ENCODE data around the gene CCDC47. TPM values are rescaled to one million over a fixed set of nuclear protein-coding genes. Genes with fewer than 3 reads are reported as not detected.

CCDC47 gene
- total and polyA plus RNA-seq, 2 of the 4 experiments (the other 2 are of a cell fraction), result 45.7 to 62.0 TPM

Other genes with a start within 250 kb of the CCDC47 start
- gene DCAF7, start 223.1 kb downstream of the CCDC47 start, total RNA-seq (2012; rRNA removed), result 31.4 and 40.9 TPM in 2 replicates
- gene DCAF7, start 223.1 kb downstream of the CCDC47 start, polyA plus RNA-seq (2012; rRNA removed), result 52.4 and 52.8 TPM in 2 replicates
- 6.5 and 9.4 TPM in 2 replicates for gene TACO1, start 172.7 kb downstream of the CCDC47 start, total RNA-seq (2012; rRNA removed)
- gene TACO1, start 172.7 kb downstream of the CCDC47 start, polyA plus RNA-seq (2012; rRNA removed), result 28.8 and 32.8 TPM in 2 replicates
- 24.2 and 25.6 TPM in 2 replicates for gene MAP3K3, start 151.2 kb downstream of the CCDC47 start, total RNA-seq (2012; rRNA removed)
- 19.1 TPM in 2 replicates for gene MAP3K3, start 151.2 kb downstream of the CCDC47 start, polyA plus RNA-seq (2012; rRNA removed)
- 4.5 and 4.7 TPM in 2 replicates for gene LIMD2, start 73.5 kb downstream of the CCDC47 start, total RNA-seq (2012; rRNA removed)
- gene LIMD2, start 73.5 kb downstream of the CCDC47 start, polyA plus RNA-seq (2012; rRNA removed), result 21.7 and 32.3 TPM in 2 replicates
- gene STRADA, start 31.8 kb downstream of the CCDC47 start, total RNA-seq (2012; rRNA removed), result 14.7 and 19.9 TPM in 2 replicates
- gene STRADA, start 31.8 kb downstream of the CCDC47 start, polyA plus RNA-seq (2012; rRNA removed), result 30.8 and 30.9 TPM in 2 replicates
- gene DDX42, start 573 bp upstream of the CCDC47 start, total RNA-seq (2012; rRNA removed), result 74.7 and 75.8 TPM in 2 replicates
- gene DDX42, start 573 bp upstream of the CCDC47 start, polyA plus RNA-seq (2012; rRNA removed), result 75.6 and 91.5 TPM in 2 replicates
- gene PSMC5, start 53.8 kb upstream of the CCDC47 start, total RNA-seq (2012; rRNA removed), result 104 and 105 TPM in 2 replicates
- 165 and 175 TPM in 2 replicates for gene PSMC5, start 53.8 kb upstream of the CCDC47 start, polyA plus RNA-seq (2012; rRNA removed)
- 68.1 and 69.4 TPM in 2 replicates for gene FTSJ3, start 54.1 kb upstream of the CCDC47 start, total RNA-seq (2012; rRNA removed)
- gene FTSJ3, start 54.1 kb upstream of the CCDC47 start, polyA plus RNA-seq (2012; rRNA removed), result 45.4 and 51.3 TPM in 2 replicates
- gene SMARCD2, start 69.1 kb upstream of the CCDC47 start, total RNA-seq (2012; rRNA removed), result 72.8 and 91.2 TPM in 2 replicates
- gene SMARCD2, start 69.1 kb upstream of the CCDC47 start, polyA plus RNA-seq (2012; rRNA removed), result 53.7 and 56.9 TPM in 2 replicates
- not detected in 2 replicates for gene CSH2, start 100.1 kb upstream of the CCDC47 start, total RNA-seq (2012; rRNA removed)
- not detected in 2 replicates for gene CSH2, start 100.1 kb upstream of the CCDC47 start, polyA plus RNA-seq (2012; rRNA removed)
- not detected in 2 replicates for gene GH2, start 108.3 kb upstream of the CCDC47 start, total RNA-seq (2012; rRNA removed)
- gene GH2, start 108.3 kb upstream of the CCDC47 start, polyA plus RNA-seq (2012; rRNA removed), result not detected in 2 replicates
- gene CSH1, start 123.0 kb upstream of the CCDC47 start, total RNA-seq (2012; rRNA removed), result not detected in 2 replicates
- not detected in 2 replicates for gene CSH1, start 123.0 kb upstream of the CCDC47 start, polyA plus RNA-seq (2012; rRNA removed)
- not detected in 2 replicates for gene CSHL1, start 137.7 kb upstream of the CCDC47 start, total RNA-seq (2012; rRNA removed)
- gene CSHL1, start 137.7 kb upstream of the CCDC47 start, polyA plus RNA-seq (2012; rRNA removed), result not detected in 2 replicates
- not detected in 2 replicates for gene GH1, start 145.2 kb upstream of the CCDC47 start, total RNA-seq (2012; rRNA removed)
- gene GH1, start 145.2 kb upstream of the CCDC47 start, polyA plus RNA-seq (2012; rRNA removed), result not detected in 2 replicates
- not detected in 2 replicates for gene CD79B, start 158.7 kb upstream of the CCDC47 start, total RNA-seq (2012; rRNA removed)
- not detected in 2 replicates for gene CD79B, start 158.7 kb upstream of the CCDC47 start, polyA plus RNA-seq (2012; rRNA removed)
- not detected in 2 replicates for gene SCN4A, start 199.3 kb upstream of the CCDC47 start, total RNA-seq (2012; rRNA removed)
- gene SCN4A, start 199.3 kb upstream of the CCDC47 start, polyA plus RNA-seq (2012; rRNA removed), result not detected in 2 replicates
- under 0.01 TPM in 1 of 2 replicates, not detected in the other for gene PRR29, start 224.8 kb upstream of the CCDC47 start, total RNA-seq (2012; rRNA removed)
- gene PRR29, start 224.8 kb upstream of the CCDC47 start, polyA plus RNA-seq (2012; rRNA removed), result 0.11 and 0.17 TPM in 2 replicates
- 0.28 TPM in 1 of 2 replicates, not detected in the other for gene ICAM2, start 247.0 kb upstream of the CCDC47 start, total RNA-seq (2012; rRNA removed)
- gene ICAM2, start 247.0 kb upstream of the CCDC47 start, polyA plus RNA-seq (2012; rRNA removed), result 0.12 and 0.17 TPM in 2 replicates